Measurements from ENCODE around the gene SFI1. TPM values are rescaled to one million over a fixed set of nuclear protein-coding genes. Genes with fewer than 3 reads are reported as not detected.

Gene SFI1
- total and polyA plus RNA-seq, 2 of the 8 experiments (the other 6 are each of a cell fraction or from before 2014, with no cell fraction given) = 10.4 to 30.1 TPM

DNA sequence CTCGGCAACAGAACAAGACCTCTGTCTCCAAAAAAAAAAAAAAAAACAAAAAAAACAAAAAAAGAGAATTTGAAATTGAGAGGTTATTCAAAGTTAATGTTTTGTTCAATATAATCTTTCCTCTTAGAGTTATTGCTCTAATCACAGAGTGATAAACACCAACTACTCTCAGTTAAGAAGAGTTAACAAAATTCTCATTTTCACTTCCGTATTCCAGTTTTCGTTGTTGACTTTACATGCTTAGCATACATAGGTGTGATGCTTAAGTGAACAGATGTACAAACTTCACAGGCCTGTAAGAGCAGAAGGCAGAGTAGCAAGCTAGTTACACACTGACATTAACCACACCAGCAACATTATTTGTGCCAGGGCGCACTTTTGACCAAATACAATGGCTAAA lies 19.0 kb upstream of the SFI1 start:
- Histone ChIP-seq H2BK15ac (ENCODE audit: low read length) (no peak overlapping the region), H3K4ac (replicated peaks; ENCODE audit: insufficient read length, low read depth, low read length) (no peak overlapping the region), H2BK5ac (ENCODE audit: low read depth, low read length) (no peak overlapping the region), H3K27ac (ENCODE audit: low read depth, low read length) (no peak overlapping the region), H3K4me2 (ENCODE audit: insufficient read depth in 1 of 2, low read depth in 2 of 2, low read length in 2 of 2) (no peak overlapping the region), H2AFZ (ENCODE audit: low read length) (no peak overlapping the region), H3K4me1 (replicated peaks in 1 of 4; ENCODE audit: control insufficient read depth in 3 of 4, insufficient read depth in 4 of 4, low read length in 3 of 4) (no peaks in the 10 kb centered on the region), H3K9me3 (ENCODE audit: insufficient read depth in 2 of 2, low read depth in 1 of 2, low read length in 1 of 2) (no peaks in the 10 kb centered on the region), H3K18ac (ENCODE audit: extremely low read depth, low read length) (no peak overlapping the region), H2BK120ac (replicated peaks; ENCODE audit: low read depth, low read length) (no peak overlapping the region), H3K4me3 (ENCODE audit: extremely low read depth in 1 of 4, insufficient read depth in 2 of 4, low read depth in 3 of 4, low read length in 4 of 4) (no peak overlapping the region), H3K56ac (replicated peaks; ENCODE audit: insufficient read length, low read depth, low read length) (no peak overlapping the region), H4K8ac (ENCODE audit: extremely low read depth, insufficient read depth, low read length) (no peak overlapping the region), H3K23me2 (ENCODE audit: low read depth, low read length) (no peaks in the 10 kb centered on the region), H3K23ac (ENCODE audit: insufficient read length) (no peak overlapping the region), H2BK20ac (ENCODE audit: low read length) (no peak overlapping the region), H2BK12ac (ENCODE audit: low read depth, low read length) (no peak overlapping the region), H3K36me3 (ENCODE audit: control insufficient read depth in 2 of 4, insufficient read depth in 4 of 4, low read length in 3 of 4) (peaks cover 0 to 21% (median 4%) of the 10 kb centered on the region in 4 experiments; a peak in 5 of 8 replicates), H3K79me1 (ENCODE audit: low read depth, low read length) (no peaks in the 10 kb centered on the region), H4K20me1 (replicated peaks in 1 of 2; ENCODE audit: control insufficient read depth in 1 of 2, insufficient read depth in 2 of 2, low read length in 2 of 2) (peaks cover 0 to 6% of the 10 kb centered on the region in 2 experiments), H2AK5ac (ENCODE audit: low read depth, low read length) (no peak overlapping the region), H3K14ac (ENCODE audit: insufficient read length) (no peak overlapping the region), H3K9ac (replicated peaks in 1 of 4; ENCODE audit: extremely low read depth in 1 of 4, low read depth in 3 of 4, low read length in 3 of 4) (no peak overlapping the region), H4K5ac (ENCODE audit: insufficient read length, low read depth, low read length) (no peak overlapping the region), H4K91ac (replicated peaks; ENCODE audit: insufficient read length, low read length) (no peak overlapping the region), H3K79me2 (ENCODE audit: control insufficient read depth in 1 of 2, insufficient read depth in 2 of 2, low read length in 2 of 2) (peaks cover 0 to 6% of the 10 kb centered on the region in 2 experiments; a peak in 1 of 4 replicates), H3K27me3 (replicated peaks in 1 of 4; ENCODE audit: control insufficient read depth in 3 of 4, extremely low read depth in 1 of 4, insufficient read depth in 3 of 4, low read length in 3 of 4) (no peaks in the 10 kb centered on the region)
- ChIA-PET POLR2A (ENCODE audit: partially characterized antibody) (interaction anchor here (0.7 kb wide), 1 partner anchor 41 kb away, joined by 3 read pairs; no protein-coding TSS in a partner anchor), CTCF (ENCODE audit: partially characterized antibody) (interaction anchor here (0.7 to 1.6 kb wide), 5 partner anchors 12 to 206 kb away, joined by 3 to 5 read pairs (median 3); no protein-coding TSS in a partner anchor)
- DNase-seq (ENCODE audit: low read depth in 1 of 2, low spot score in 2 of 2) (no peak), FAIRE-seq (no peak)
- 89% methylated on average over 4 of the region's 4 CpGs; no CpG with 5 or more reads in 1 of the 2 experiments for WGBS, 2 experiments (ENCODE audit: extremely low coverage in 1 of 2, insufficient coverage in 1 of 2, insufficient read length in 1 of 2, insufficient replicate concordance in 2 of 2, low coverage in 1 of 2, low lambda C conversion rate in 2 of 2, missing lambda C conversion rate in 1 of 2)
- TF ChIP-seq ZNF274 (IDR thresholded peaks at IDR 0.05; ENCODE audit: borderline replicate concordance, extremely low read depth, low read length) = no peak
- TF ChIP-seq, protein P1, sequence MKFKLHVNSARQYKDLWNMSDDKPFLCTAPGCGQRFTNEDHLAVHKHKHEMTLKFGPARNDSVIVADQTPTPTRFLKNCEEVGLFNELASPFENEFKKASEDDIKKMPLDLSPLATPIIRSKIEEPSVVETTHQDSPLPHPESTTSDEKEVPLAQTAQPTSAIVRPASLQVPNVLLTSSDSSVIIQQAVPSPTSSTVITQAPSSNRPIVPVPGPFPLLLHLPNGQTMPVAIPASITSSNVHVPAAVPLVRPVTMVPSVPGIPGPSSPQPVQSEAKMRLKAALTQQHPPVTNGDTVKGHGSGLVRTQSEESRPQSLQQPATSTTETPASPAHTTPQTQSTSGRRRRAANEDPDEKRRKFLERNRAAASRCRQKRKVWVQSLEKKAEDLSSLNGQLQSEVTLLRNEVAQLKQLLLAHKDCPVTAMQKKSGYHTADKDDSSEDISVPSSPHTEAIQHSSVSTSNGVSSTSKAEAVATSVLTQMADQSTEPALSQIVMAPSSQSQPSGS (IDR thresholded peaks at IDR 0.05; ENCODE audit: low read length) = no peak
- no peak for TF ChIP-seq EZH2 (IDR thresholded peaks at IDR 0.05; ENCODE audit: low read depth, low read length, severe bottlenecking)
- no peak for TF ChIP-seq CEBPB (IDR thresholded peaks at IDR 0.05; ENCODE audit: low read depth, low read length)
- no peak for TF ChIP-seq CTBP2 (IDR thresholded peaks at IDR 0.05; ENCODE audit: borderline replicate concordance, insufficient read depth, insufficient read length, low read length)
- TF ChIP-seq TCF12 (IDR thresholded peaks at IDR 0.05; ENCODE audit: low read depth, low read length) = no peak
- TF ChIP-seq, protein P2, sequence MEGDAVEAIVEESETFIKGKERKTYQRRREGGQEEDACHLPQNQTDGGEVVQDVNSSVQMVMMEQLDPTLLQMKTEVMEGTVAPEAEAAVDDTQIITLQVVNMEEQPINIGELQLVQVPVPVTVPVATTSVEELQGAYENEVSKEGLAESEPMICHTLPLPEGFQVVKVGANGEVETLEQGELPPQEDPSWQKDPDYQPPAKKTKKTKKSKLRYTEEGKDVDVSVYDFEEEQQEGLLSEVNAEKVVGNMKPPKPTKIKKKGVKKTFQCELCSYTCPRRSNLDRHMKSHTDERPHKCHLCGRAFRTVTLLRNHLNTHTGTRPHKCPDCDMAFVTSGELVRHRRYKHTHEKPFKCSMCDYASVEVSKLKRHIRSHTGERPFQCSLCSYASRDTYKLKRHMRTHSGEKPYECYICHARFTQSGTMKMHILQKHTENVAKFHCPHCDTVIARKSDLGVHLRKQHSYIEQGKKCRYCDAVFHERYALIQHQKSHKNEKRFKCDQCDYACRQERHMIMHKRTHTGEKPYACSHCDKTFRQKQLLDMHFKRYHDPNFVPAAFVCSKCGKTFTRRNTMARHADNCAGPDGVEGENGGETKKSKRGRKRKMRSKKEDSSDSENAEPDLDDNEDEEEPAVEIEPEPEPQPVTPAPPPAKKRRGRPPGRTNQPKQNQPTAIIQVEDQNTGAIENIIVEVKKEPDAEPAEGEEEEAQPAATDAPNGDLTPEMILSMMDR (IDR thresholded peaks at IDR 0.05; ENCODE audit: control extremely low read depth in 1 of 3, insufficient read depth in 1 of 3, low read depth in 1 of 3, low read length in 3 of 3) = no peak
- no peak for TF ChIP-seq GABPA (IDR thresholded peaks at IDR 0.05; ENCODE audit: borderline replicate concordance, insufficient read depth, low read length)
- no peak for TF ChIP-seq CREB1 (IDR thresholded peaks at IDR 0.05)
- TF ChIP-seq POLR2AphosphoS5 (IDR thresholded peaks at IDR 0.05; ENCODE audit: low read depth, low read length) = no peak
